Left lung (tissue), 10 donors: ENCODE measurements around the gene TKT. TPM values are rescaled to one million over a fixed set of nuclear protein-coding genes. Genes with fewer than 3 reads are reported as not detected.

Experiments used
- ATAC-seq: fragments of 200-7000 bp; cut with Tn5 transposase; one replicate; pipeline ENCODE4 v1.9.1; 2020; ENCODE audit warnings: moderate library complexity
- DNase-seq, 4 donors: peaks; one replicate each; pipeline ENCODE4 v3.0.0-alpha.2; 2013 to 2020
- H3K27ac ChIP-seq, 2 donors: fragments of 200-600 bp; sonication (generic) in 1 of 2; one replicate each; pipeline versions ENCODE4 v1.5.0 to v1.8.0; 2020 to 2021
- H3K27me3 ChIP-seq, 2 donors: fragments of 200-600 bp; sonication (generic) in 1 of 2; one replicate each; pipeline versions ENCODE4 v1.5.0 to v1.8.0; 2020 to 2021
- H3K36me3 ChIP-seq, 2 donors: fragments of 200-600 bp; sonication (generic) in 1 of 2; one replicate each; pipeline versions ENCODE4 v1.5.0 to v1.8.0; 2020 to 2021
- H3K4me1 ChIP-seq, 2 donors: fragments of 200-600 bp; one replicate each; pipeline ENCODE4 v1.8.0; 2021
- H3K4me3 ChIP-seq, 2 donors: fragments of 200-600 bp; sonication (generic) in 1 of 2; one replicate each; pipeline versions ENCODE4 v1.5.0 to v1.8.0; 2020 to 2021; ENCODE audit warnings: mild to moderate bottlenecking in 1 of 2
- H3K9me3 ChIP-seq, 2 donors: fragments of 200-600 bp; sonication (generic) in 1 of 2; one replicate each; pipeline versions ENCODE4 v1.5.0 to v1.8.0; 2020 to 2021
- intact Hi-C, 2 donors: fragments of 100-400 bp; cut with DNase I; formaldehyde crosslinking; loops; one replicate each; pipeline versions ENCODE4 v1.11.2 to v1.14.2; 2022
- polyA plus RNA-seq, 6 donors: library from polyadenylated mRNA; unstranded; fragments of 120-200 nt; gene quantifications; one replicate each; pipeline ENCODE4 v1.2.1, GENCODE V29; 2013; ENCODE audit not compliant: insufficient read length in 6 of 6
- total RNA-seq, 2 donors: library from RNA; stranded (reverse); fragmentation: NEBNext Ultra II Directional; extraction: Animal tissue kit (Norgen Biotek cat#: 25700); gene quantifications; one replicate each; pipeline ENCODE4 v1.2.1, GENCODE V29; 2021
- TF ChIP-seq, protein P1 (sequence below), 2 donors: fragments of 200-600 bp; sonication (generic) in 1 of 2; IDR thresholded peaks; one replicate each; pipeline versions ENCODE4 v1.5.0 to v1.8.0; 2021; ENCODE audit warnings: antibody characterized with exemption in 2 of 2
- donor health status: DM: no; HTN: yes; CAD: no.
- donor health status: DM: no; HTN: no; CAD: no.

TKT gene
- total and polyA plus RNA-seq, 8 donors: 210 to 594 (median 239) TPM

DNA sequence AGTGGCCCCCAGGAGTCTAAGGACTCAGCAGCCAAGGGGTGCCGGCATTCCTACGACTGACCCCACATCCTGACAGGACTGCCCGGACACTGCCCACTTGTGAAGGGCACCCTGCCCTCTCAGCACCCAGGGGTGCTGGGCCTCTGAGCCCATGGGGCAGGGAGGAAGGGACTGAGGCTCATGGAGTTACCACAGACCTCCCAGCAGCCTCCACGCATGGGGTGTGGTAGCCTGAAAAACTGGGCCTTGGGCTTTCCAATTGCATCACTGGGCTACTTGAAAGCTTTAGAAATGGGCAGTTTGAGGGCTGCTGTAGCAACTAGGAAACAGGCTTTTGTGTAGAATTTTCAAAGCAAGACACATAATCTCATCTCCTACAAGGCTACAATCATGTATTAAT is 13.2 kb downstream of the TKT start:
- H3K4me1 ChIP-seq: peaks cover 35 to 99% of the 10 kb centered on the region in 2 donors
- H3K9me3 ChIP-seq: no peaks in the 10 kb centered on the region
- H3K27me3 ChIP-seq: no peaks in the 10 kb centered on the region
- ATAC-seq (peak; percentile 49), DNase-seq (peak in 2 of 4 donors; percentile 58 to 78)
- intact Hi-C loops: no loop called here
- H3K4me3 ChIP-seq: no peak overlapping the region
- peaks cover 0 to 60% of the 10 kb centered on the region in 2 donors for H3K36me3 ChIP-seq
- peak overlapping the region; percentile 77 to 82 for H3K27ac ChIP-seq
- TF ChIP-seq, protein P1, sequence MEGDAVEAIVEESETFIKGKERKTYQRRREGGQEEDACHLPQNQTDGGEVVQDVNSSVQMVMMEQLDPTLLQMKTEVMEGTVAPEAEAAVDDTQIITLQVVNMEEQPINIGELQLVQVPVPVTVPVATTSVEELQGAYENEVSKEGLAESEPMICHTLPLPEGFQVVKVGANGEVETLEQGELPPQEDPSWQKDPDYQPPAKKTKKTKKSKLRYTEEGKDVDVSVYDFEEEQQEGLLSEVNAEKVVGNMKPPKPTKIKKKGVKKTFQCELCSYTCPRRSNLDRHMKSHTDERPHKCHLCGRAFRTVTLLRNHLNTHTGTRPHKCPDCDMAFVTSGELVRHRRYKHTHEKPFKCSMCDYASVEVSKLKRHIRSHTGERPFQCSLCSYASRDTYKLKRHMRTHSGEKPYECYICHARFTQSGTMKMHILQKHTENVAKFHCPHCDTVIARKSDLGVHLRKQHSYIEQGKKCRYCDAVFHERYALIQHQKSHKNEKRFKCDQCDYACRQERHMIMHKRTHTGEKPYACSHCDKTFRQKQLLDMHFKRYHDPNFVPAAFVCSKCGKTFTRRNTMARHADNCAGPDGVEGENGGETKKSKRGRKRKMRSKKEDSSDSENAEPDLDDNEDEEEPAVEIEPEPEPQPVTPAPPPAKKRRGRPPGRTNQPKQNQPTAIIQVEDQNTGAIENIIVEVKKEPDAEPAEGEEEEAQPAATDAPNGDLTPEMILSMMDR (IDR thresholded peaks at IDR 0.05): no peak

DNA sequence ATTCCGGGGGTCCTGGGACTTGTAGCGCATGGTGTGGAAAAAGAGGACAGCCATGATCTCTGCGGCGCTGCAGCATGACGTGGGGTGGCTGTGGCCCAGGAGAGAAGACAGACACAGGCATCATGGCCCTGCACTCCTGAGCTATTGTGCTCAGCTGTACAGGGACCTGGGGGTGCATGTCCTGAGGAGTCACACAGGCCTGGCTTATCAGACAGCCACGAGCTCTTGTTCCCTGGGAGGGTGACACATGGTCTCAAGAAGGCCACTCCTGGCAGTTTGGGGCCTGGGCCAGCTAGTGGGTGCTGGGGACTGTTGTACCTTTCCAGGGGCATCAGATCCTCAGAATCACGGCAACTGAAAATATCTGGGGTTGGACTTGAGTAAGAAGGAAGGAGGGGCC is 13.7 kb downstream of the TKT start:
- Histone ChIP-seq H3K4me1 (peaks cover 36 to 98% of the 10 kb centered on the region in 2 donors), H3K27ac (peak overlapping the region; percentile 77 to 82), H3K27me3 (no peaks in the 10 kb centered on the region), H3K4me3 (no peak overlapping the region), H3K36me3 (peaks cover 0 to 64% of the 10 kb centered on the region in 2 donors), H3K9me3 (no peaks in the 10 kb centered on the region)
- DNase-seq: peak in 2 of 4 donors; percentile 66 to 79
- ATAC-seq: peak; percentile 39
- TF ChIP-seq, protein P1 (IDR thresholded peaks at IDR 0.05): no peak
- intact Hi-C loops: no loop called here

DNA sequence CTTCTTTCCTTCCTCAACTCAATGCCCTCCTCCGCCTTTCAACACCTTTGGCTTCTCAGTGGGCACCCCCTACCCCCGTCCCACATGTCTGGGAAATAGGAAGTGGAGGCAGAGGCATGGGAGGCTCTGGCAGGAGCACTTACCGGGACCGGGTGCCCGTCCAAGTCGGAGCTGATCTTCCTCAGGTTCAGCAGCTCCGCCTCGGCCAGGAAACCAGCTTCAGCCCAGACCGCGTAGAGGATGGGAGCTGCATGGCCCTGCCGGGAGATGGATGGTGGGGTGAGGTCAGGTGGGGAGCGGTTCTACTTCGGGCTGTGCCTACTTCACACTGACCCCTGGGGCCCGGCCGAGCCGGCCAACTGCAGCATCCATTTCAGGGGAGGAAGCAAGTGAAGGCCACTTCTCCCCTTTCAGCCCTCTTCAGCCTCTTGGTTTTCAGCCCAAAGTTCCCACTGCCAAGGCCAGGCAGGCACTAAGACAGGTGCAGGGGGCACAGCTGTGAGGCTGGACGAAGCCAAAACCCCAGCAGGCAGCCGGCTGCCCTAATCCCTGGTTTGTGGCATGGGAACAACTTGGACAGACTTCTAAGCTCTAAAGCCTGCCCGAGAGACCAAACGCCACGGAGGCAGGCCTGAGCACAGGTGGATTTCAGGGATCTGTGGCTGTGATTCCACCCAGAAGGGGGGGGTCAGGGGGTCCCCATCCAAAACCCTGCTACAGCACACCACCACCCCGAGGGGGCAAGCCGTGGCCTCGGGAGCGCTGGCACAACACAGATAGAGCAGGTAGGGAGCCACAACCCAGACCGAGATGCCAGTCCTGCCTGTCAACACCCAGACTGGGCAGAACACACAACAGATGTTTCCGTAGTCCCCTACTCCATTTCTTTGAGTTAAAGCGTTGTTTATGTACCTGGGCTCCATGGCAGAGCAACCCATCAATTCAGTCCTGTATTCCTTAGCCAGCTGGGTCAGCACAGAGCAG is 14.5 kb downstream of the TKT start:
- H3K4me1 ChIP-seq: peaks cover 41 to 99% of the 10 kb centered on the region in 2 donors
- H3K9me3 ChIP-seq: no peaks in the 10 kb centered on the region
- intact Hi-C loops: no loop called here
- no peaks in the 10 kb centered on the region for H3K27me3 ChIP-seq
- peaks cover 0 to 73% of the 10 kb centered on the region in 2 donors for H3K36me3 ChIP-seq
- H3K27ac ChIP-seq: peak overlapping the region; percentile 77 to 82
- no peak overlapping the region for H3K4me3 ChIP-seq
- TF ChIP-seq, protein P1 (IDR thresholded peaks at IDR 0.05): no peak
- ATAC-seq (no peak), DNase-seq (peak in 1 of 4 donors; percentile 57)

DNA sequence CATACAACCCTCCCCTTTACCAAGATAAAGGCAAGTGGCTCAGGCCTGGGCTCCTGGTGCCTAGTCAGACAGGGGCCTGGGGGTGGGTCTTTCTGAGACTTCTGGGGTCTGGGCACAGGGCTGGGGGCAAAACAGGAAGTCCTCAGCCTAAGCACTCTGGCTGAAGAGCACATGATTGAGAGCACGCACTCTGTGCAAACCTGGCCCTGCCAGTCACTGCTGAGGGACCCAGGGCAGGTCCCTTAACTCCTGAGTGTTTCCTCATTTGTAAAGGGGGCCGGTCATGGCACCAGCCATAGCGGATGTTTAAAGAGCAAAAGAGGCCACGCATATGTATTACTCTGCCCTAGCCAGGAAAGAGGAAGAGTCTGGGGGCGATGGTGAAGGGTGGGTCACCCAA is 16.0 kb downstream of the TKT start:
- ATAC-seq (peak; percentile 28), DNase-seq (peak in 1 of 4 donors; percentile 53)
- Histone ChIP-seq H3K27me3 (no peaks in the 10 kb centered on the region), H3K4me3 (no peak overlapping the region), H3K36me3 (peaks cover 0 to 82% of the 10 kb centered on the region in 2 donors), H3K4me1 (peaks cover 47 to 95% of the 10 kb centered on the region in 2 donors), H3K27ac (peak overlapping the region; percentile 67 to 69), H3K9me3 (no peaks in the 10 kb centered on the region)
- TF ChIP-seq, protein P1 (IDR thresholded peaks at IDR 0.05): no peak
- intact Hi-C loops: no loop called here

DNA sequence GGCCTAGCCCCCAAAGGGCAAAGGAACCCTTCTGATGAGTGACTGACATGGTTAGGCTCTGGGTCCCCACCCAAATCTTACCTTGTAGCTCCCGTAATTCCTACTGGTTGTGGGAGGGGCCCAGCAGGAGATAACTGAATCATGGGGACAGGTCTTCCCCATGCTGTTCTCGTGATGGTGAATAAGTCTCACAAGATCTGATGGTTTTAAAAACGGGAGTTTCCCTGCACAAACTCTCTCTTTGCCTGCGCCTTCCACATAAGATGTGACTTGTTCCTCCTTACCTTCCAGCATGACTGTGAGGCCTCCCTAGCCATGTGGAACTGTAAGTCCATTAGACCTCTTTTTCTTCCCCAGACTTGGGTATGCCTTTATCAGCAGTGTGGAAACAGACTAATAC is 16.9 kb downstream of the TKT start:
- intact Hi-C loops: no loop called here
- Histone ChIP-seq H3K27me3 (no peaks in the 10 kb centered on the region), H3K4me1 (peaks cover 40 to 93% of the 10 kb centered on the region in 2 donors), H3K27ac (peak overlapping the region; percentile 67 to 69), H3K9me3 (no peaks in the 10 kb centered on the region), H3K4me3 (no peak overlapping the region), H3K36me3 (peaks cover 0 to 91% of the 10 kb centered on the region in 2 donors)
- ATAC-seq: no peak
- no peak for DNase-seq
- TF ChIP-seq, protein P1 (IDR thresholded peaks at IDR 0.05): no peak
